T-helper 2 cell treated with Interferon-gamma antibody and Interleukin-4, amounts not matched to agents 100 ng/mL and 5 ng/mL, for 36 hours (primary cell): ENCODE results near the gene M1AP. TPM values are rescaled to one million over a fixed set of nuclear protein-coding genes. Genes with fewer than 3 reads are reported as not detected.
"Not testable (repeated sequence)": the region's sequence is repeated elsewhere in the genome, so short reads cannot be mapped to it uniquely, and the experiment has no call there.

ENCODE experiments used
- intact Hi-C: fragments of 100-400 bp; cut with micrococcal nuclease; formaldehyde crosslinking; loops from one replicate; pipeline ENCODE4 v1.15.1; 2023
- total RNA-seq: library from RNA; stranded (reverse); gene quantifications from 2 replicates; pipeline ENCODE4 v1.2.3, GENCODE V29; 2022

The M1AP gene
- total RNA-seq, 1 donor from 2014 or later, result 0.09 TPM

DNA sequence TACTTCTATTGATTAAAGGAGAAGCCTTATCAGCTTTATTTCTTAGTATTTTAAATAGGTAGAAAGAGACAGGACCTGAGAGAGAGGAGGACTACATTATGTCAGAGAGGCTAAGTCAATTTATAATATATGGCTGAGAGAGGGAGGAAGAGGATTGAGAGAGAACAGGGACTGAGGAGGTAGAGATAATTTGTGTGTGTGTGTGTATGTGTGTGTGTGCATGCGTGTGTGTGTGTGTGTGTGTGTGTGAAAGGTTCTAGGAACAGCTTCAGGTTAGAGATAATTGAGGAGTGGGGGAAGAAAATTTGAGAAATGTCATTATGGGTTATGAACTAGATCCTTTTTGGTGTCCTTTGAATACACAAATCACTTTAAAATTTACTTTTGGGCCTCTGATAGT is 78.4 kb downstream of the M1AP start:
- intact Hi-C loops, result no loop called here

DNA sequence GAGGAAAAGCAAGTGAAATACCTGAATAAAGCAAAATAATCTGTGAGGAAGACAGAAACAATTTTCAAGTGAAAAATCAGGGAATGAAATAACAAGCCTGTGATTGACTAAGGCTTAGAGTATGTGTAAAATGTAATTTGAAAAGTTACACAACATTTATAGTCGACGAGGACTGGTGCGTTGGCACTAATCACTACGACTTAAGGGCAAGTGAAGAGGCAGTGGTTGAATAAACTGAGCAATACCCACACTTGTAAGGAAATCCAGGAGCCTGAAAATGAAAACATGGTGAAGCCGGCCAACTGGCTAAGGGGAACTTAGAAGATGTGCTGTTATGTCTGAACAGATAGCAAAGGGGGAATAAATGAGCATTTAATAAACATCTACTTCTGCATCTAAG is 80.2 kb downstream of the M1AP start:
- intact Hi-C loops, result no loop called here

DNA sequence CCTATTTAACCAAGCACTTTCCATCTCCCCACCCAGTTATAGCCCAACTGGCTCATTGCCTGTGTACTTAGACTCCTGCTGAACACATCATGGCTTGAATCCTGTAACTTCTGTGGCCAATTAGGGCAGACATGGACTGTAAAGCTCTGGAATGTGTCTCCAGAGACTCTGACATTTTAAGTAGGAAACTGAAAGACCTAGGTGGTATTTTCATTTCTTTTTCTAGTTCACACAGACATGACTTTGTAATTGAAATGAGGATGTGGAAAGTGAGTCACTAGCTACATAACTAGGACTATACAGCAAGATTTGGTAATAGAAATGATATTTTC is 81.4 kb downstream of the M1AP start:
- intact Hi-C loops, result no loop called here

DNA sequence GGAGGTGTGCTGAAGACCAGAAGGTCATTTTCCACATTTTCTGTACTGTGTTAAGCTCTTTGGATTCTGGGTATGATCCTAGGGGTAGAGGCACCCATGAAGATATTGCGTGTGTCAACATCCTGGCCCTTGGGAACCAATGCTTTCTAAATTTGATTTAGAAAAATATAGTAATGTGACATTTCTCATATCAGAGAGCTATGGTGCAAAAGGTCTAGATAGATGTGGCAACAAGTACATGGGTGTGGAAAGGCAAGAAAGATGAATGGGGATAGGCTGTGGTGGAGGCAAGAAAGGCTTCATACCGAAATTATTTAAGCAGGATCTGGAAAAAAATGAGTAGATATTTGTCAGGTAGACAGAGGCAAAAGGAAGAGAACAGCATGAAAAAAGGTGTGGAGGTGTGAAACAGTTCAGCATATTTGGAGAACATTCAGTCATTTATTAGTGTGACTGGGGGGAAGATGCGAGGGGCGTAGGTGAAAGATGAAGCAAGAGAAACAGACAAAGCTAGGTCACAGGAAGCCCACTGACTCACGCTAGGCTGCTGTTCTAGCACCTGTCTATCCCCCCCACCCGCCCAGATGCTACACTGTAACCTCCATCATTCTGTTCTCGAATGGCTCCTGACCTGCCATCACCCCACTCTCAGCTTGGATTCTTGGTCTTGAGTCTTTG is 81.9 kb downstream of the M1AP start:
- intact Hi-C loops, result no loop called here

DNA sequence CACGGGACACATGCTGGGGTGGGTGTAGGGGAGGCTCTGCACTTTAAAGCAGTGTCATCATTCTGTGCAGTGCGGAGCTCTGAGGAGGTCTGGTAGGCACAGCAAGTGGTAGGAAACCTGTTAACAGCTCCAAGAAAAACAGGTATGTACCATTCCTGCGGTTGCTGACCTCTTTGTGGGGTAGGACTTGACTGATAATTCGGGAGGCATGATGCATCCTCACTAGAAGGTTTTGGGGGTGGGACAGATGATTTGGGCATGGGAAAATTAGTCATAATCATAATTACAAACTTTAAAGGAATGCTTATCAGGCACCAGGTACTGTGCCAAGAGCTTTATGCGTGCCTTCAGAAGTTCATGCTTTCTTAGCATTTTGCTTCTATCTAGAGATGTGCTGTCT is 83.9 kb downstream of the M1AP start:
- intact Hi-C loops, result no loop called here

DNA sequence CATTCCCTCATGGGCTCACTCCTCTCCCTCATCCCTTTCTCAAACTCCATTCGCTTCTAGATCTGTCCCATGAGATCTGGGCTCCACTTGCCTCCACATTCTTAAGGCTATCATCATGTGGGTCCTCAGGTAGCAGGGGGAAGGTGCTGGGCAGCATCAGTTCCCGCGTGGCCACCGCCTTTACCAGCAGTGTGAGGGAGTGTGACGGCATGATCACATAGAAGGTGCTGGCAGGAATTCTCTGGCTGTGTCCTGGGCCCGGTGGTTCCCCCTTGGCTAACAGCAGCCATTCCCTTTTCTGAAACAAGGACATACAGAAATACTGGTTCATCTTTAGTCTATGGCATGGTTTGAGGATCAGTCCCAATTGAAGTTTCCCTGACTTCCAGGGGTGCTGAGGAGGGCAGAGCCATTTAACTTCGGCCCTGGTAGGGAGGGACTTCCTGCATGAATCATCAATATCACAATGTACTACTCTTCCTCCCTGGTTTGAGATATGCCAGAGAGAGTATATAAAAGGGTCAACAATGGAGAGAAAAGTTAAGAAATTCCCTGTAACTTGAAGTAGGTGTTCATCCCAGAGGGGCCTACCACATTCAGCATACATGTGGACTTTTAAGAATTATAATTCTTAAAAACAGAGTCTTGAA is 85.9 kb downstream of the M1AP start:
- intact Hi-C loops, result no loop called here

DNA sequence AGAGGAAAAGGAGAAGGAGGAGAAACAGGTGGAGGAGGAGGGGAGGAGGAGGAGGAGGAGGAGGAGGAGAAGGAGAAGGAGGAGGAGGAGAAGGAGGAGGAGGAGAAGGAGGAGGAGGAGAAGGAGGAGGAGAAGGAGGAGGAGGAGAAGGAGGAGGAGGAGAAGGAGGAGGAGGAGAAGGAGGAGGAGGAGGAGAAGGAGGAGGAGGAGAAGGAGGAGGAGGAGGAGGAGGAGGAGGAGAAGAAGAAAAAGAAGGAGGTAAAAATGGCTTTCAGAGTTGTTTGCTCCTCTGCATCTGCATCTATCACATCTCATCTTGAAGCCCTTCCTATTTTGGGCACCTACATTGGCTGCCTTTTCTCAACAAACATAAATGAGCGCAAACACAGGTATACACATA is 87.1 kb downstream of the M1AP start:
- intact Hi-C loops, result not testable (repeated sequence)

DNA sequence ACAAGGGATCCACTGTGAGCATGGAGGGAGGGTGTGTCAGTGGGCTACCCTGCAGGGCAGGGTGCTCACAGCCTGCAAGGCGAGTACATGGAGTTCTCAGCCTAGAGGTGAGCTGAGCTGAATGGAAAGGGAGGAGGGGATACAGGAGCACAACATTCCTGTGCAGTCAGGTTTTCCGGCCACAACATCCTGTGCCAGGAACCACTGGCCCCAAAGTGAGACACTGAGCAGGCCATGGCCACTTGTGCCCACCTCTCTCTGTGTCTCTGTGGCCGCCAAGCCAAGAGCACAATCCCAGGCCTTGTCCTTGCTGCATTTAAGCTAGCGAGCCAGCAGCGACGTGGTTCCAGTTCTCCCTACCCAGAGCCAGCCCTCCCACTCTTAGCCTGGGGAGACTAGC is 87.5 kb downstream of the M1AP start:
- intact Hi-C loops, result no loop called here

DNA sequence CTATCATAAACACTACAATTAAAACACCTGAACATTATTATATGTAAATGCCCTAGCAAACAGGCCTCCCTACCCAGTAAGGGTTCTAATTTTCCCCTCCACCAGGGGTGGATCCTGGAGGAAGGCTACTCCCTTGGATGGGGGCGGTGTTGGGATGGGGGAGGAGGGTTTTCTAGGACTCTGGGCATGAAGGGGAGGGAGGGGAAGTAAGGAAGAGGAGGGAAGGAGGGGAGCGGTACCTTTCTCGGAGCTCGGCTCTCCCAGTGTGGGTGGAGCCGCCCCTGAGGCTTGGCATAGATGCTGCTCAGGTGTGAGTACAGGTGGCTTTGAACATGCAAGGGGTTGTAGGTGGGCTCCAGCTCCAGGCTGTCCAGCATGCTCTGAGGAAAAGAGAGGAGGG is 88.2 kb downstream of the M1AP start:
- intact Hi-C loops, result loop anchor here (10.0 kb wide), 1 partner anchor 275 kb away; the partner anchor contains the start of gene HK2

DNA sequence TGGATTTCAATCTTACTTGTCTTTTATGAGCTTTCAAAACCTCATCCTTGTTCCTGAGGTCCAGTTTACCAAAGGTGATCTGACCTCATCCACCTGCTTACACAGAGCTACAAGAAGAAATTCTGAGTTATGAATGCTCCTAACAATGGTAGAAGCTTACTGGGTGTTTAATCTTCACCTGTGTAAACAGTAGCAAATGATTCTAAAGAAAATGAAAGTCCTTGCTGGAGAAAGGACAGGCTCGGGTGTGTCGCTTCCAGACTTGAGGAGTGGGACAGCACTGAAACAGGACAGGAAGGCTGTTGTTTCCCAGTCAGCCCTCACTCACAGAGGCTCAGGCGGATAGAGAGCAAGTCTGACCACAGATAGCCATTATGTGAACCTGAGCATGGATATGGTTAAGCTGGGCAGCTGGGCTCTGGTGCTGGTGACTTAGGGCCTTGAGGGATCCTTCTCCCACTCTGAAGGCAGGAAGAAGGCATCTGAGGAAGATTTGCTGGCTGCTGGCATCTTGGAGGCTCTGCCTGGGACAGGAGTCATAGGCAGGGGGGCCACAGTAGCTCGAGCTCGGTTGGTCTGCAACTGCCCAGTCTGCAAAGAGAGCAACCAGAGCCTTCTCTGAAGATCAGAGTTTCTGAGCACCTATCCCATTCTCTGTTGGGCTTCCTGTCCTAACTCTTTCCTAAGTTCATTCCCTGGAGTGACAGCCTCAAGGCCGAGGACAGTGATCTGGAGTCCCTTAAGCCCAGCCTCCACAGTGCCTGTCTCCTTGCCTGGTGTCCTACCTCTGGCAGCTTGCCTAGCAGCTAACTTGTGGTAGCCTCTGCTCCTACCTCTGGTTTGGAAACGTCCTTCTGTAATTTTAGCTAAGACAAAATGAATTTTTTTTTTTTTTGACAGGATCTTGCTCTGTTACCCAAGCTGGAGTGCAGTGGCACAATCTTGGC is 89.6 kb downstream of the M1AP start:
- intact Hi-C loops, result loop anchor here (10.0 kb wide), 1 partner anchor 276 kb away; the partner anchor contains the start of gene HK2

DNA sequence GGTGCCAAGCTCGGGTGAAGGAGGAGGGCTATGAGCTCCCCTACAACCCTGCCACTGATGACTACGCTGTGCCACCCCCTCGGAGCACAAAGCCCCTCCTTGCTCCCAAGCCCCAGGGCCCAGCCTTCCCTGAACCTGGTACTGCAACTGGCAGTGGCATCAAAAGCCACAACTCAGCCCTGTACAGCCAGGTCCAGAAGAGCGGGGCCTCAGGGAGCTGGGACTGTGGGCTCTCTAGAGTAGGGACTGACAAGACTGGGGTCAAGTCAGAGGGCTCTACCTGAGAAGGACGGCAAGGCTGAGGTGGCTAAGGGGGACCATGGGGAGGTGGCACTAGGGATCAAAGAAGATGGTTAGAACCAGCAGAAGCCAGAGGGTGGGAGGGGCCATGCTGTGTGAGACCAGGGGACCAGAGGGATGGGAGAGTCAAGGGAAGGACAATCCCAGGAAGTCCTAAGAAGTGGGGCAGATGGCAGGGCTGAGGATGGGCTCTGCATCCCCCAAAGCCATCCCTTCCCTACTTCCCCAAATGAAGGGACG is 91.2 kb downstream of the M1AP start:
- intact Hi-C loops, result loop anchor here (10.0 kb wide), 1 partner anchor 278 kb away; the partner anchor contains the start of gene HK2

DNA sequence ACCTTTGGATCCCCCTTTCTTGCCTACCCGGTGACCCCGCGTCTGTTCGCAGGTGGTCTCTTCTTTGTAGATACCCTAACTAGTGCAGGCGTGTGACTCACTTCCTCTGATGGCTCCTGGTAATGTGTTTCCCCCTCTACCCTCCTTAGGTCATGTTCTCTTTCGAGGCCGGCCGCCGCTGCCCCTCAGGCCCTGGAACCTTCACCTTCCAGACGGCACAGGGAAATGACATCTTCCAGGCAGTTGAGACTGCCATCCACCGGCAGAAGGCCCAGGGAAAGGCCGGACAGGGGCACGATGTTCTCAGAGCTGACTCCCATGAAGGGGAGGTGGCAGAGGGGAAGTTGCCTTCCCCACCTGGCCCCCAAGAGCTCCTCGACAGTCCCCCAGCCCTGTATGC is 92.0 kb downstream of the M1AP start:
- intact Hi-C loops, result loop anchor here (10.0 kb wide), 1 partner anchor 279 kb away; the partner anchor contains the start of gene HK2

DNA sequence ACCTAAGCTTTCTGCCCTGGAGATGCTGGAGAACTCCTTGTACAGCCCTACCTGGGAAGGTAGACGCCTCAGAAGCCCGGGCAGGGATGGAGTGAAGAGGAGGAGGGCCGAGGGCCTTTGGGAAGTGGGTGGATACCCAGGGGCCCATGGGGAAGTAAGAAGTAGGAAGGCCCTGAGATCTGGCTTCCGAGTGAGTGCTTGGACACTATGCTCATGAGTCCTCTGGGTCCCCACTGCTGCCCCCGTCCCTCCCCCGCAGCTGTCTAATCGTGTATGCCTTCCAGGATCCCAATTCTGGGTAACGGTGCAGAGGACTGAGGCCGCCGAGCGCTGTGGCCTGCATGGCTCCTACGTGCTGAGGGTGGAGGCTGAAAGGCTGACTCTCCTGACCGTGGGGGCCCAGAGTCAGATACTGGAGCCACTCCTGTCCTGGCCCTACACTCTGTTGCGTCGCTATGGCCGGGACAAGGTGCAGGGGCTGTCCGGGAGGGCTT is 92.5 kb downstream of the M1AP start:
- intact Hi-C loops, result loop anchor here (2.0 to 10.0 kb wide), 4 partner anchors 19 to 279 kb away; partner anchors contain the start of genes HK2 and PCGF1

DNA sequence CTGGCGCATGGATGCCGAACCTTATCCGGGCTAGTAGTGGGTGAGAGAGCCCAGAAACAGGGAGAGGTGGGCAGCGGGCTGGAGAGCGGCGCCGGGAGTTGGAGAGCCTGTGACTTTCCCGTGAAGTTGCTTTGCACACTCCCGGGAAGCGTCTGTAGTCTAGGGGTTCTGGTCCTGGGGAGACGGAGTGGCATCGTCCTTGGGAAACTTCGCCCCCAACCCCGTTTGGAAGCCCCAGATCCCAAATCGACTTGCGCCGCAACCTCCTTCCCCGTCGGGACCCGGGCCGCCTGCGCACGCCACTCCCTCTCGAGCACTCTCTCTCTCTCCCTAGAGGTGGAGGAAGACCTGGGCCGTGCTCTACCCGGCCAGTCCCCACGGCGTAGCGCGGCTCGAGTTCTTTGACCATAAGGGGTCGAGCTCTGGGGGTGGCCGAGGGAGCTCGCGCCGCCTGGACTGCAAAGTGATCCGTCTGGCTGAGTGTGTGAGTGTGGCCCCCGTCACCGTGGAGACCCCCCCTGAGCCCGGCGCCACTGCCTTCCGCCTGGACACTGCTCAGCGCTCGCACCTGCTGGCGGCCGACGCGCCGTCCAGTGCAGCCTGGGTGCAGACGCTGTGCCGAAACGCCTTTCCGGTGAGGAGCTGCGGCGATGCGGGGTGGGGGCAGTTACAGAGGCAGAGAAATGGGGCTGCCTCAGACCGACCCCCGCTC is 93.2 kb downstream of the M1AP start:
- intact Hi-C loops, result loop anchor here (1.0 to 10.0 kb wide), 7 partner anchors 20 to 280 kb away; partner anchors contain the start of genes AUP1, HK2, HTRA2 and PCGF1

DNA sequence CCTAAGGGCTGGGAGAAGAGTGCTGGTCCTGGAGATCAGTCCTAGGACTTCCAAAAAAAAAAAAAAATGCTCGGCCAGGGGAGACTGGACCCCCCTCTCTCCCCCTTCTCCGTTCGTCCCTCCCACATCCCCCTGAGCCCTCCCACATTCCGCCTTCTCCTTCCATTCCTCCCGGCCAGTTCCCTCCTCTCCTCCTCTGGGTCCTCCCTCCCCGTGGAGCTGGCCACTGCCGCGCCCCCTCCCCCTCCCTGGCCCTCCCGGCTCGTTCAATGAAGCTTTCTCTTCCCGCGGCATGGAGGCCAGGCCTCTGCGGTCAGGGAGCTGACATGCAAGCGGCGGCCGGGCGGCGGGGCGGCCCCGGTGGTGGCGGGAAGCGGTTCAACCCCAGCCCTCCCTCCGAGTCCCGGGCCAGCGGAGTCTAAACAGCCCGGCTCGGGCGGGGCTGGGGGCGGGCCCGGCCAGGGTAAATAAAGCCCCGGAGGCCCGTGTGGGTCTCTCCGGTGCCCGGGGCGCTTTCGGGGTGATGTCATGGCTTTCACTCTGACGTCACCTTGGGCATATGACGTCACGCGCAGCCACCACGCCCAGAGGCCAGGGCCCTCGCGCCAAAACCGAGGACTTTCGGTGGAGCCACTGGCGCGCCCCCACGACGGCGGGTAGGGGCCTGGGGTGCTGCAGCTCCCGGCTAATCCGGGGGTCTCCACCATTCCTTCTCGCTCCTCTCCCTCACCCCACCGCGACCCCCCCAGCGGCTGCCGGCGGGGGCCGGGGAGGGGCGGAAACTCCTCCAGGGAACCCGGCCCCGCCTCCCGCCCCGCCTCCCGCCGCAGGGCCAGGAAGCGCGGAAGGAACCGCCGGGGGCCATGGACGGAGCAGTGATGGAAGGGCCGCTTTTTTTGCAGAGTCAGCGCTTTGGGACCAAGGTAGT is 94.0 kb downstream of the M1AP start, which contains the start of the genes DOK1 and LOXL3:
Gene DOK1, plus strand, starts transcription at position 829 of the 928 bp plus-strand sequence. Its CDS starts 35 bp downstream, at position 864.
Gene LOXL3, minus strand, starts transcription at position 51 of the 928 bp plus-strand sequence. CDS start 1,308 bp downstream, outside the sequence.
- intact Hi-C loops, result loop anchor here (1.0 to 10.0 kb wide), 7 partner anchors 21 to 281 kb away; partner anchors contain the start of genes AUP1, HK2, HTRA2 and PCGF1

DNA sequence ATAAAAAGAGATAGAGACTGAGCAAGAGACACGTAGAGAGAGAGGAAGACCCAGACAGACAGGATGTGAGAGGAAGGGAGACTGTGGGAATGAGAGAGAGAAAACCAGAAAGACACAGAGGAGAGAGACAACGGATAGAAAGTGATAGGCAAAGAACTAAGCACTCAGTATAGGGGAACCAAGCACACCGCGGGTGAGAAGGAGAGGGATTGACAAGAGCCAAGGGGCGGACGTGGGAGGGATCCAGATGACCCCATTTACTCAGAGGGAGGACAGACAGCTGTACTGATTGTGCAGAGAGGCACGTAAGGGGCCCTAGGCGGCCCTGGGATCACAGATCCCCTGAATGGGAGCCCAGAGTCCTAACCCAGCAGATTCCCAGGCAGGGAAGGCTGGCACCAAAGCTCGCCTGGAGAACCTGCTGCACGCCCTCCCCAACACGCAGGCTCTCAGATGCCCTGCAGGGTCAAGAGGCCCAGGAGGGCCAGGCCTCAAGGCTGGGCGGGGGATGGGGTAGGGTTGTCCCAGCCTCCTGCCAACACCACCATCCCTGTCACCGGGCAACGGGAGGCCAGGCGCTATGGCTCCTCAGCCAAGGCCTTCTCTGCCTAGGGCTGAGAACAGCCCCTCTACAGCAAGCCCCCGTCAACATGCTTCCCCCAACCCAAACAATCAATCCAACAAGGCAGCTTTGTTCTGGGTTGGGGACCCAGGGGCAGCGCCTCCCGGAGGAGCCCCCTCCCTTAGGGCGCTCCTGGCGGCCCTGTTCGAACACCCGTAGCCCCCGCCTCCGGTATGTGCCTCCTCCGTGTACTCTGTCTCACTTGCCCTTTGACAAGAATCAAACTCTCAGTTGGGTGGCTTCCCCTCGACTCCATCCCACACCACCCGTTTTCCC is 95.0 kb downstream of the M1AP start:
- intact Hi-C loops, result loop anchor here (10.0 kb wide), 1 partner anchor 282 kb away; the partner anchor contains the start of gene HK2

DNA sequence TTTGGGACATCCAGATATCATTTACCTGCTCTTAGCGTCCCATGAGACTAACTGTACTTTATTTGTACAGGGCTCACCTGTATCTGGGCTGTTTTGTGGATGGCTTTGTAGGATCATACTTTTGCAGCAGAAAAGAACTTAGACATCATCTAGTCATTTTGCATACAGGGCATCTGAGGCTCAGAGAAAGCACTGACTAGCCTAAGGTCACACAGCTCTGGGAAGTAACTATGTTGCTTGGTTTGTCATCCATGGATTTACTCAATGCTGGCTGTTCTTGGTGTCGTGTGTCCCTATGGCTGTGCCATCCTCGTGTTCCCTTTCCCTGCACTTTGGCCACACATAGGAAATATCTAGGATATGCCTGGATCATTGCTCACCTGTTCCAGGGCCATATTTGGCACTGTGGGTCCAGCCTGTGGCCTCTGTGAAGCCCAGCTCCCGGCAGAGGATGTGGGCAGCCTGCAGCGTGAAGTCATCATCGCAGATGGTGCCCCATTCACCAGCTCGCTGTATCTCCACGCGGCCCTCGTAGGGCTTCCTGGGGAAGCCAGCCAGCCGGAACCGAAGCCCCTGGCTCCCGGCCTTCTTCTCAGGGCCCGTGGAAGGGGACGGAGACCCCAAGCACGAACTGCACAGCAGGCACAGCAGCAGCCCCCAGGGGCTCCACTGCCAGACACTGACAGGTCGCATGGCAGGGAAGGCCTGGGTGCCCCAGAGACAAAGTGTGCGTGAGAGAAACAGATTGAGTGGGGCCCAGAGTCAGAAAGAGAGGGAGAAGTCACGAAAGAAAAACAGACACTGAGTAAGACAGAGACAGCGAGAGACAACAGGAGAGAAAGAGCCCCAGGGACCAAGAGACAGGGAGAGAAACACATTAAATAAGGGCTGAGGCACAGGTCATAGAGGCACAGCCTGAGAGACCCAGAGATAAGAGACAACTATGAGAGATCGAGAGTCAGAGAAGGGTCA is 95.9 kb downstream of the M1AP start:
- intact Hi-C loops, result loop anchor here (10.0 kb wide), 1 partner anchor 283 kb away; the partner anchor contains the start of gene HK2
